H1 (cell line): ENCODE measurements around the gene RALGAPA1.

Experiments used
- ATF2 ChIP-seq: IDR thresholded peaks from 2 replicates; pipeline ENCODE4 v1.6.1; 2012; ENCODE audit warnings: low read length, inconsistent platforms
- CBX8 ChIP-seq: fragments of 300-800, 300-1000 bp; sonication (generic); IDR thresholded peaks from 2 replicates; pipeline ENCODE4 v1.7.1; 2016; ENCODE audit warnings: low read depth, low read length, borderline replicate concordance
- CHD1 ChIP-seq: IDR thresholded peaks from 2 replicates; pipeline ENCODE4 v1.6.1; 2012; ENCODE audit warnings: low read depth, low read length, improper control_type of control experiment
- CTCF ChIP-seq, 3 experiments: IDR thresholded peaks; 1 replicate in 2 of 3; 2 replicates in 1 of 3; pipeline versions ENCODE4 v1.5.1 to v1.6.1; 2011; ENCODE audit warnings: low read length in 3 of 3, mild to moderate bottlenecking in 3 of 3, inconsistent platforms in 2 of 3, low read depth in 1 of 3, moderate library complexity in 1 of 3; ENCODE audit not compliant: insufficient read depth in 1 of 3; ENCODE audit errors: control extremely low read depth in 1 of 3
- EP300 ChIP-seq, 2 experiments: IDR thresholded peaks; 1 replicate in 1 of 2; 2 replicates in 1 of 2; pipeline ENCODE4 v1.6.1; 2011 to 2012; ENCODE audit warnings: low read depth in 2 of 2, low read length in 2 of 2, mild to moderate bottlenecking in 2 of 2, borderline replicate concordance in 1 of 2, inconsistent platforms in 1 of 2, moderate library complexity in 1 of 2
- GABPA ChIP-seq: IDR thresholded peaks from 2 replicates; pipeline ENCODE4 v1.6.1; 2011; ENCODE audit warnings: mild to moderate bottlenecking, low read length, moderate library complexity, borderline replicate concordance; ENCODE audit not compliant: insufficient read depth
- JUN ChIP-seq: IDR thresholded peaks from 2 replicates; pipeline ENCODE4 v1.6.1; 2011; ENCODE audit warnings: low read depth, mild to moderate bottlenecking, improper control_type of control experiment, low read length
- KDM5A ChIP-seq: fragments of 200-600 bp; IDR thresholded peaks from 2 replicates; pipeline ENCODE4 v1.7.1; 2012; ENCODE audit warnings: mild to moderate bottlenecking, low read length, inconsistent platforms, mixed read lengths
- POLR2A ChIP-seq, 2 experiments: IDR thresholded peaks; 1 replicate in 1 of 2; 2 replicates in 1 of 2; pipeline ENCODE4 v1.6.1; 2011; ENCODE audit warnings: low read depth in 2 of 2, low read length in 2 of 2, mild to moderate bottlenecking in 2 of 2; ENCODE audit errors: control extremely low read depth in 1 of 2
- RFX5 ChIP-seq: IDR thresholded peaks from 2 replicates; pipeline ENCODE4 v1.6.1; 2011; ENCODE audit warnings: low read depth, low read length, improper control_type of control experiment, borderline replicate concordance
- RNF2 ChIP-seq: fragments of 200-900, 300-1000 bp; sonication (generic); IDR thresholded peaks from 2 replicates; pipeline ENCODE4 v1.7.1; 2016; ENCODE audit warnings: borderline replicate concordance, low read depth, mild to moderate bottlenecking, antibody characterized with exemption, low read length; ENCODE audit not compliant: poor library complexity, severe bottlenecking; ENCODE audit errors: missing control alignments

DNA sequence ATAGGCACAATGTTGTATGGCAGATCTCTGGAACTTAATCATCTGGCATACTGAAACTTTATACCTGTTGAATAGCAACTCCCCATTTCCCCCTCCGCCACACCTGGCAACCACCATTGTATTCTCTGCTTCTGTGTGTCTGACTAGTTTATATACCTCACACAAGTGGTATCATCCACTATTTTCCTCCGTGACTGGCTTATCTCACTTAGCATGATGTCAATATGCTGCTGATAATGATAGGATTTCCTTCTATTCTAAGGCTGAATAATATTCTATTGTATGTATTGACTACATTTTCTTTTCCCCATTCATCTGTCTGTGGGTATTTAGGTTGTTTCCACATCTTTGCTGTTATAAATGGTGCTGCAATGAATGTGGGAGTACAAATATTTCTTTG lies 38.5 kb upstream of the RALGAPA1 start:
- TF ChIP-seq CTCF (IDR thresholded peaks at IDR 0.05; ENCODE audit: control extremely low read depth in 1 of 3, insufficient read depth in 1 of 3, low read depth in 1 of 3, low read length in 3 of 3) (no peak), JUN (no peak), ATF2 (no peak), EP300 (IDR thresholded peaks at IDR 0.05; ENCODE audit: borderline replicate concordance in 1 of 2, low read depth in 2 of 2, low read length in 2 of 2) (no peak), POLR2A (IDR thresholded peaks at IDR 0.05; ENCODE audit: control extremely low read depth in 1 of 2, low read depth in 2 of 2, low read length in 2 of 2) (no peak), KDM5A (no peak), RNF2 (no peak), GABPA (no peak), CBX8 (no peak), CHD1 (no peak), RFX5 (no peak)
